Thyroid gland (tissue), 4 donors: ENCODE results near the gene SLC25A13. TPM values are rescaled to one million over a fixed set of nuclear protein-coding genes. Genes with fewer than 3 reads are reported as not detected.

Source experiments
- DNase-seq, 2 donors: peaks; one replicate each; pipeline ENCODE4 v3.0.0-alpha.2; 2019
- H3K27ac ChIP-seq, 3 donors: fragments of 200-600 bp; sonication (generic); 1 replicate in 2 of 3; 2 replicates in 1 of 3; pipeline ENCODE4 v1.5.1; 2016 to 2019; ENCODE audit warnings: mild to moderate bottlenecking in 1 of 3, moderate library complexity in 1 of 3
- H3K27me3 ChIP-seq: fragments of 200-600 bp; sonication (generic); one replicate; pipeline ENCODE4 v1.5.1; 2019
- H3K36me3 ChIP-seq, 2 donors: fragments of 200-600 bp; sonication (generic); one replicate each; pipeline ENCODE4 v1.5.1; 2016 to 2019
- H3K4me1 ChIP-seq, 2 donors: fragments of 200-600 bp; sonication (generic); one replicate each; pipeline ENCODE4 v1.5.1; 2017 to 2019
- H3K4me3 ChIP-seq, 3 donors: fragments of 200-600 bp; sonication (generic); replicated peaks in 1 of 3; 1 replicate in 2 of 3; 2 replicates in 1 of 3; pipeline ENCODE4 v1.5.1; 2016; ENCODE audit warnings: mild to moderate bottlenecking in 1 of 3
- H3K9me3 ChIP-seq: fragments of 200-600 bp; sonication (generic); one replicate; pipeline ENCODE4 v1.5.1; 2017
- POLR2A ChIP-seq, 2 donors: fragments of 450-650 bp; IDR thresholded peaks; one replicate each; pipeline ENCODE4 v1.6.1; 2017; ENCODE audit warnings: antibody characterized with exemption in 2 of 2, mild to moderate bottlenecking in 2 of 2, moderate library complexity in 1 of 2
- WGBS, 2 donors: methylation state at CpG; one replicate each; pipeline ENCODE4 v1.1.5; 2017; 5-methylcytosine and 5-hydroxymethylcytosine counted together
- intact Hi-C: fragments of 100-400 bp; cut with DNase I; formaldehyde crosslinking; loops from one replicate; pipeline ENCODE4 v1.15.1; 2023
- total RNA-seq, 4 donors: library from RNA; depleted of rRNA; stranded (reverse); fragments of >200 nt; gene quantifications; one replicate each; pipeline ENCODE4 v1.2.3, GENCODE V29; 2016
- TF ChIP-seq, protein P1 (sequence below), 6 experiments: fragments of 200-600 bp in 3 of 6; fragments of 450-650 bp in 3 of 6; sonication (generic) in 3 of 6; IDR thresholded peaks; one replicate each; pipeline ENCODE4 v1.5.1; 2016 to 2019; ENCODE audit warnings: antibody characterized with exemption in 6 of 6, mild to moderate bottlenecking in 2 of 6, inconsistent platforms in 1 of 6, moderate library complexity in 1 of 6

The SLC25A13 gene
- total RNA-seq, 4 donors from 2014 or later, result 22.7 to 36.1 (median 30.2) TPM

DNA sequence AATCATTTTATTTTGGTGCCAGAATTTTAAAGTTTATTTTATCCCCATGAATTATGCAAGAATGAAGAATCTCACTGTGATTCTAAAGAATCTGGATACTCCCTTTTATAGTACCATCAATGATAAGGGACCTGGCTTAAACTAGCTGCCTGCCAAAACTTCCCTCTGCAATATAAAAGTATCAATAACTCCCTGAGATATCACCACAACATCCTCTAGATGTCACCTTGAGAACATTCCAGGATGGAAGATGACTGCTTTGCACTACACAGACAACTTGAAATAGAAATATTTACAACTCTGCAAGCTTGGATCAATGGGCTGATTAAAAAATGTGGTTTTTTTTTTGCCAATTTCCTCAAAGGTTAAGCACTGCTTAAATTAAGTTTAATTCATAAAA is 142.1 kb downstream of the SLC25A13 start:
- Histone ChIP-seq H3K9me3 (no peaks in the 10 kb centered on the region), H3K36me3 (peaks cover 7 to 13% of the 10 kb centered on the region in 2 donors), H3K27me3 (no peaks in the 10 kb centered on the region), H3K4me3 (no peak overlapping the region), H3K27ac (no peak overlapping the region), H3K4me1 (no peaks in the 10 kb centered on the region)
- DNase-seq, result no peak
- TF ChIP-seq, protein P1, sequence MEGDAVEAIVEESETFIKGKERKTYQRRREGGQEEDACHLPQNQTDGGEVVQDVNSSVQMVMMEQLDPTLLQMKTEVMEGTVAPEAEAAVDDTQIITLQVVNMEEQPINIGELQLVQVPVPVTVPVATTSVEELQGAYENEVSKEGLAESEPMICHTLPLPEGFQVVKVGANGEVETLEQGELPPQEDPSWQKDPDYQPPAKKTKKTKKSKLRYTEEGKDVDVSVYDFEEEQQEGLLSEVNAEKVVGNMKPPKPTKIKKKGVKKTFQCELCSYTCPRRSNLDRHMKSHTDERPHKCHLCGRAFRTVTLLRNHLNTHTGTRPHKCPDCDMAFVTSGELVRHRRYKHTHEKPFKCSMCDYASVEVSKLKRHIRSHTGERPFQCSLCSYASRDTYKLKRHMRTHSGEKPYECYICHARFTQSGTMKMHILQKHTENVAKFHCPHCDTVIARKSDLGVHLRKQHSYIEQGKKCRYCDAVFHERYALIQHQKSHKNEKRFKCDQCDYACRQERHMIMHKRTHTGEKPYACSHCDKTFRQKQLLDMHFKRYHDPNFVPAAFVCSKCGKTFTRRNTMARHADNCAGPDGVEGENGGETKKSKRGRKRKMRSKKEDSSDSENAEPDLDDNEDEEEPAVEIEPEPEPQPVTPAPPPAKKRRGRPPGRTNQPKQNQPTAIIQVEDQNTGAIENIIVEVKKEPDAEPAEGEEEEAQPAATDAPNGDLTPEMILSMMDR (IDR thresholded peaks at IDR 0.05), result no peak
- no peak for TF ChIP-seq POLR2A (IDR thresholded peaks at IDR 0.05)
- intact Hi-C loops, result no loop called here

DNA sequence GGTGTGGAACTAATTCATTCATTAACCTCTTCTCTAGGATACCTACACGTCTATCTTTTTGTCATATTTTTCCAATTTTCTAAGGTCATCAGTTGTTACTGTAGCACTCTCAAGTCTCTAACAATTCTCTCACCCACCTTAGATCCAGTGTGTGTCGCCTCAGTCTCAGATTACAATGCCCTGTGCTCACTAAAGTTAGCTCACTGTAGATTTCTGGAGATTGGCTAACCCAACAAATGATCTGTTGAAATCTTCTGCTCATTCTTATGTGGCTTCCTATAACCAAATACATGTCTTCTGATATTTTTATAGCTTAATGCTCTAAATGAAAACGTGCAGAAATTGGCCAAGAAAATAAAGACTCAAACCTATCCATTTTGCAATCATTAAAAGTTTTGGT is 142.6 kb downstream of the SLC25A13 start:
- 86% methylated on average over 3 of the region's 3 CpGs for WGBS, 2 donors
- Histone ChIP-seq H3K4me1 (no peaks in the 10 kb centered on the region), H3K36me3 (peaks cover 7 to 13% of the 10 kb centered on the region in 2 donors), H3K27ac (no peak overlapping the region), H3K9me3 (no peaks in the 10 kb centered on the region), H3K27me3 (no peaks in the 10 kb centered on the region), H3K4me3 (no peak overlapping the region)
- intact Hi-C loops, result no loop called here
- TF ChIP-seq POLR2A (IDR thresholded peaks at IDR 0.05), result no peak
- TF ChIP-seq, protein P1 (IDR thresholded peaks at IDR 0.05), result no peak
- DNase-seq, result no peak

DNA sequence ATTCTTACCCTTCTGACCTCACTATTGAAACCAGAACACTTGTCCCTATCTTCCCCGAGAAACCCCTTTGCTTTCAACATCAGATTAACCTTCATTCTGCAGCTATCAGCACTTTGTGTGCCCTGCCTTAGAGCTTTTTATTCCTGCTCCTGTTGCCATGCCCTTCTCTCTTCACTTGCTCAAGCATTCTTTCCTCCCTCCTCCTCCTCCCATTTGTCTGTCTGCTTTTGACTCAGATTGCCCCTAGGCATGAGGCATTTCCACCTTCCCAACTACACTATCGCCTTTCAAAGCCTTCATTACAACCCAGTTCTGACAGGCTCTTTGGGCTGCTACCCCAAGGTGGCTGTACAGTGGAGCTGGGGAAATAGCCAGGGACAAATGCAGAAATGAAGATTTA is 143.3 kb downstream of the SLC25A13 start:
- DNase-seq, result no peak
- Histone ChIP-seq H3K27ac (no peak overlapping the region), H3K27me3 (no peaks in the 10 kb centered on the region), H3K9me3 (no peaks in the 10 kb centered on the region), H3K36me3 (peaks cover 3 to 8% of the 10 kb centered on the region in 2 donors), H3K4me3 (no peak overlapping the region), H3K4me1 (no peaks in the 10 kb centered on the region)
- TF ChIP-seq, protein P1 (IDR thresholded peaks at IDR 0.05), result no peak
- TF ChIP-seq POLR2A (IDR thresholded peaks at IDR 0.05), result no peak
- intact Hi-C loops, result no loop called here
- 91 to 95% methylated on average over 2 of the region's 2 CpGs for whole genome bisulfite sequencing, 2 donors

DNA sequence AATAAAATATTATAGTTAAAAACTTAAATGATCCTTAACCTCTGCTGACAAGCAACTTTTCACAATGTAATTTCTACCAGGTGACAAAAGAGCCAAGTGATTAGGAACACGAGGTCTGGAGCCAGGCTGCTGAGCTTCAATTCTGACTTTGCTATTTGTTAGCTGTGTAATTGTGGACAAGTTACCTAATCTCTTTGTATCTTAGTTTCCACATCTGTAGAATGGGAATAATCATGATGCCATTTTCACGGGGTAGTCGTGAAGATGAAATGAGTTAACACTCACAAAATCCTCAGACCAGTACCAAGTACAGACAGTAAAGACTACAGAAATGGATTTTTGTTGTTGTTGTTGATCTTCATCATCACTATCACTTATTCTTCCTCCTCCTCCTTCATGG is 144.5 kb downstream of the SLC25A13 start:
- H3K27me3 ChIP-seq, result no peaks in the 10 kb centered on the region
- TF ChIP-seq POLR2A (IDR thresholded peaks at IDR 0.05), result no peak
- H3K4me3 ChIP-seq, result no peak overlapping the region
- 96 to 97% methylated on average over 3 of the region's 3 CpGs for WGBS, 2 donors
- intact Hi-C loops, result no loop called here
- no peaks in the 10 kb centered on the region for H3K4me1 ChIP-seq
- no peak overlapping the region for H3K27ac ChIP-seq
- no peaks in the 10 kb centered on the region for H3K9me3 ChIP-seq
- H3K36me3 ChIP-seq, result no peaks in the 10 kb centered on the region
- DNase-seq, result no peak

DNA sequence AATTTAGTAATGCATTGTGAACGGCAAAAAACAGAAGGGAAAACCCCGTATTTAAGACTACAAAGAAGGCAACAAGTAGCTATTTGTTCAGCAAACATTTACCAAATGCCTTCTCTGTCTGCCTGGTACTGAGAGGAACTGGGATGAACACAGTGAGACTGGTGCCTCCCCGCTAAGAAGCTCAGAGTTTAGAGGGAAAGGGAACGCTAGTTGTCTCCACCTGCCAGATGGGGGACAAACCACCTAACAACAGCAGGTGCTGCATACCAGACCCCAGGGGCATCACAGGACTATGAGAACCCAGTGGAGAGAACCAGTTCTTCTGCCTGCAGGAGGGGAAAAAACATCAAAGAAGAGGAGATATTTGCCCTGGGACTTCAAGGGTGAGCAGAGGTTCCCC is 147.1 kb downstream of the SLC25A13 start:
- peaks cover 0 to under 1% of the 10 kb centered on the region in 2 donors for H3K4me1 ChIP-seq
- TF ChIP-seq POLR2A (IDR thresholded peaks at IDR 0.05), result no peak
- TF ChIP-seq, protein P1 (IDR thresholded peaks at IDR 0.05), result no peak
- WGBS, 2 donors, result 83 to 85% methylated on average over 4 of the region's 4 CpGs
- no peak overlapping the region for H3K4me3 ChIP-seq
- no peaks in the 10 kb centered on the region for H3K9me3 ChIP-seq
- no peak overlapping the region for H3K27ac ChIP-seq
- no peaks in the 10 kb centered on the region for H3K36me3 ChIP-seq
- intact Hi-C loops, result no loop called here
- H3K27me3 ChIP-seq, result no peaks in the 10 kb centered on the region
- no peak for DNase-seq

DNA sequence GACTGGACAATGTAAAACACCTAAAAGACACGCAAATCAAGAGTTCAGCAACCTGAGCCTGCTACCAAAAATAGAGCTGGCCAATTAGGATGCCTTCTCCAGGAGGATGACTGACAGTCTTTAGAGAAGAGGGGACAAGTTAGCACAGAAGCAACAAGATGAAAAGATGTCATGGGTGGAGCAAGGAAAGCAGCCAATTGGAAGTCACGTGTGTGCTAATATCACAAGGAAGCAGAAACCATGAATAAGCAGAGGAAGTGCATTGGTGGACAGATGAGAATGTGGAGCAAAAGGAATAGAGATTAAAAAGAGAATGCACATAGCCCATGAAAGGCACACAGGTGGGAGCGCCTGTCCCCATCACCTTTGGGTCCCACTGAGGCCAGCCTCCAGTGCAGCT is 148.1 kb downstream of the SLC25A13 start:
- intact Hi-C loops, result no loop called here

More for the DNA sequence above, 148.1 kb downstream of the SLC25A13 start:
- WGBS, 2 donors, result 90 to 93% methylated on average over 3 of the region's 3 CpGs
- no peak for DNase-seq
- Histone ChIP-seq H3K9me3 (no peaks in the 10 kb centered on the region), H3K4me3 (no peak overlapping the region), H3K27me3 (no peaks in the 10 kb centered on the region), H3K4me1 (peaks cover 0 to 11% of the 10 kb centered on the region in 2 donors), H3K27ac (no peak overlapping the region), H3K36me3 (no peaks in the 10 kb centered on the region)
- no peak for TF ChIP-seq POLR2A (IDR thresholded peaks at IDR 0.05)
- TF ChIP-seq, protein P1 (IDR thresholded peaks at IDR 0.05), result no peak
